WTC11 (cell line): ENCODE results near the gene ABCA1.

Source experiments
- CREB1 ChIP-seq: sonication (generic); formaldehyde crosslinking; IDR thresholded peaks from 2 replicates; pipeline ENCODE4 v1.8.0; 2023; ENCODE audit warnings: mild to moderate bottlenecking, missing genetic modification reagents
- CTCF ChIP-seq: fragments of 200-600 bp; IDR thresholded peaks from 2 replicates; pipeline ENCODE4 v1.8.0; 2022; ENCODE audit warnings: antibody characterized with exemption
- IRF2 ChIP-seq: sonication (generic); formaldehyde crosslinking; IDR thresholded peaks from 2 replicates; pipeline ENCODE4 v1.8.0; 2022; ENCODE audit warnings: low read depth, missing genetic modification reagents, borderline replicate concordance
- KAT7 ChIP-seq: sonication (generic); formaldehyde crosslinking; IDR thresholded peaks from 2 replicates; pipeline ENCODE4 v1.8.1; 2023; ENCODE audit warnings: missing genetic modification reagents, mild to moderate bottlenecking, borderline replicate concordance
- USF1 ChIP-seq: sonication (generic); formaldehyde crosslinking; IDR thresholded peaks from 2 replicates; pipeline ENCODE4 v1.8.0; 2022; ENCODE audit warnings: mild to moderate bottlenecking, missing genetic modification reagents
- USF2 ChIP-seq: sonication (generic); formaldehyde crosslinking; IDR thresholded peaks from 2 replicates; pipeline ENCODE4 v1.8.1; 2023; ENCODE audit warnings: mild to moderate bottlenecking, missing genetic modification reagents, moderate library complexity

- no peak for TF ChIP-seq CTCF
- no peak for TF ChIP-seq CREB1 (CRISPR knock-in tag)
- TF ChIP-seq IRF2, result no peak
- TF ChIP-seq KAT7 (CRISPR knock-in tag), result no peak
- TF ChIP-seq USF2 (CRISPR knock-in tag), result no peak
- no peak for TF ChIP-seq USF1 (CRISPR knock-in tag)
Measured at GRCh38 chr9:104795857-104796256, 132.1 kb downstream of the ABCA1 start.
